Activated T-cell treated with anti-CD3 and anti-CD28 coated beads, Interleukin-2, amount 50 U/mL, for 1 hour (primary cell): Measurements from ENCODE around the gene ZNF567.
"Not testable (repeated sequence)": the region's sequence is repeated elsewhere in the genome, so short reads cannot be mapped to it uniquely, and the experiment has no call there.

Experiments used
- DNase-seq: peaks from one replicate; pipeline ENCODE4 v3.0.0-alpha.2; 2020

ZNF567 gene

GRCh38 chr19:36687214-36688056 lies at the start of gene ZNF567:
TSS of gene ZNF567 (plus strand) at chr19:36687612. CDS start at chr19:36694868, 7,256 bp downstream.
- DNase-seq: peak; percentile 98

DNA sequence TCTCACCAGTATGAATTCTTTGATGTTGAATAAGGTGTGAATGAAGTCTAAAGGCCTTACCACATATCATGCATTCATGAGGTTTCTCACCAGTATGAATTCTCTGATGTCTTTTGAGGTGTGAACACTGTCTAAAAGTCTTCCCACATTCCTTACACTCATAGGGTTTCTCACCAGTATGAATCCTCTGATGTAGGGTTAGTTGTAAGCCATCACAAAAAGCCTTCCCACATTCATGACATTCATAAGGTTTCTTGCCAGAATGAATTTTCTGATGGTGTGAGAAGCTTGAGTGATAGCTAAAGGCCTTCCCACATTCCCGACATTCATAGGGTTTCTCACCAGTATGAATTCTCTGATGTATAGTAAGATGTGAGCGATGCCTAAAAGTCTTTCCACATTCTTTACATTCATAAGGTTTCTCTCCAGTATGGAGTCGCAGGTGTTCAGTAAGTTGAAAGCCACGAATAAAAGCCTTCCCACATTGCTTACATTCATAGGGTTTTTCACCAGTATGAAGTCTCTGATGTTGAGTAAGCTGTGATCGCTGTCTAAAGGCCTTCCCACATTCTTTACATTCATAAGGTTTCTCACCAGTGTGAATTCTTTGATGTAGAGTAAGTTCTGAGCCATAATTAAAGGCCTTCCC lies 48.4 kb upstream of the ZNF567 start:
- DNase-seq: no peak

- DNase-seq: no peak
Observed at GRCh38 chr19:36646746-36647145, 40.7 kb upstream of the ZNF567 start.

- DNase-seq: no peak
Observed at GRCh38 chr19:36652958-36653357, 34.5 kb upstream of the ZNF567 start.

GRCh38 chr19:36665832-36666231 lies 21.6 kb upstream of the ZNF567 start:
- no peak for DNase-seq

GRCh38 chr19:36668646-36669045 lies 18.8 kb upstream of the ZNF567 start:
- no peak for DNase-seq

- DNase-seq: no peak
Observed at GRCh38 chr19:36672368-36672767, 15.0 kb upstream of the ZNF567 start.

DNA sequence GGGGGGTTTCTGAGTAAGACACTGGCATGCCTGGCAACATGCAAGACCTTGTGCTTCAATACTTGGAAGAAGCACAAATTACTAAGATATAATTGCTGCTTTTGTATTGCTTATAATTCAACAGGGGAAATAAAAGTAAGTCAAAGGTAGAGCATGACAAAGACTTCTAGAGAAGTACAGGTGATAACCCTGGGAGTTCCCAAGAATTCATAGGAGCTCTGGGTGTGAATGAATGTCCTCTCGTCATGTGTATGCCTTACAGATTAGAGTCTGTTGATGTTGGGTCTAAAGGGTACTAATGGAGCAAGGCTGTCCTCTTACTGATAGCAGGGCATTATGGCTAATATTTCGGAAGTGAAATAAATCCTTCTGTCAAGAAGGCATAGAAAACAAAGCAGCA lies 13.2 kb upstream of the ZNF567 start:
- DNase-seq: no peak

GRCh38 chr19:36679455-36679854 lies 8.0 kb upstream of the ZNF567 start:
- no peak for DNase-seq

- no peak for DNase-seq
Observed at GRCh38 chr19:36685835-36686234, 1.6 kb upstream of the ZNF567 start.

GRCh38 chr19:36686365-36687213 lies 823 bp upstream of the ZNF567 start:
- no peak for DNase-seq

GRCh38 chr19:36688058-36688457 lies 646 bp downstream of the ZNF567 start:
- no peak for DNase-seq

DNA sequence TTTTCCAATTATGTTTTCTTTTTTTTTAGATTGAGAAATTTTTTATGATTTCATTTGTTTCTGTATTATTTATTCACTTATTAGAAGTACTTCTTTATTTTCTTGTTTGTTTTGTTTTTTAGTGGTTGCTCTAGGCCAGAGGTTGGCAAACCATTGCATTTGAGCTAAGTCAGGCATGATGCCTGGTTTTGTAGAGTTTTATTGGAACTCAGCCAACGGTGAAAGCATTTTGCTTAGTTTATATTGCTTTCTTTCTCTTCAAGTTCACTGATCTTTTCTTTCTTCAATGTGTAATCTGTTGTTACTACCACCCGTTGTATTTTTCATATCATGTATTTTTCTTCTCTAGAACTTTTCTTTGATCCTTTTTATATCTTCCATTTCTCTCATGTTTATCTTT lies 19.7 kb downstream of the ZNF567 start:
- DNase-seq: no peak

DNA sequence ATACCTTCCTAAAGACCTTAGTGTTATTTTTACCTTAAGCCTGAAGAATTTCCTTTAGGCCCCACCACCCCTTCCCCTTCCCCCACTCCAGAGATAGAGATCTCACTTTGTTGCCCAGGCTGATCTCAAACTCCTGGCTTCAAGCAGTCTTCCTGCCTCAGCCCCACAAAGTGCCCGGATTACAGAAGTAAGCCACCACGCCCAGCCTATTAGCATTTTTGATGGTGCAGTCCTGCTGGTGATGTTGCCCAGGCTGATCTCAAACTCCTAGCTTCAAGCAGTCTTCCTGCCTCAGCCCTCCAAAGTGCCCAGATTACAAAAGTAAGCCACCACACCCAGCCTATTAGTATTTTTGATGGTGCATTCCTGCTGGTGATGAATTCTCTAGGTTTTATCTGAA lies 22.0 kb downstream of the ZNF567 start:
- DNase-seq: no peak

GRCh38 chr19:36719687-36720556 lies 32.5 kb downstream of the ZNF567 start:
- no peak for DNase-seq

- not testable (repeated sequence) for DNase-seq
Observed at GRCh38 chr19:36736166-36736565, 48.8 kb downstream of the ZNF567 start.

DNA sequence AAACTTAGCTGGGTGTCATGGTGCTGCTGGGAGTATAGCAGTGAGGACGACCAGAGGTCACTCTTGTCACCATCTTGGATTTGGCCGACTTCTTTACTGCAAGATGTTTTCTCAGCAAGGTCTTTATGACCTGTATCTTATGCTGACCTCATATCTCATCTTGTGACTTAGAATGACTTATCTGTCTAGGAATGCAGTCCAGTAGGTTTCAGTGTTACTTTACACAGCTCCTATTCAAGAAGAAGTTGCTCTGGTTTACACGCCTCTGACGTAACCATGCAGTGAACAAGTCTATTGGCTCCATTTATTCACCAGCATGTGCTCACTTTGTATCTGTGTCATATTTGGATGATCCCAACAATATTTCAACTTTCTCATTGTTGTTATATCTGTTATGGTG lies 58.5 kb downstream of the ZNF567 start:
- DNase-seq: no peak

- no peak for DNase-seq
Observed at GRCh38 chr19:36747750-36748149, 60.3 kb downstream of the ZNF567 start.

DNA sequence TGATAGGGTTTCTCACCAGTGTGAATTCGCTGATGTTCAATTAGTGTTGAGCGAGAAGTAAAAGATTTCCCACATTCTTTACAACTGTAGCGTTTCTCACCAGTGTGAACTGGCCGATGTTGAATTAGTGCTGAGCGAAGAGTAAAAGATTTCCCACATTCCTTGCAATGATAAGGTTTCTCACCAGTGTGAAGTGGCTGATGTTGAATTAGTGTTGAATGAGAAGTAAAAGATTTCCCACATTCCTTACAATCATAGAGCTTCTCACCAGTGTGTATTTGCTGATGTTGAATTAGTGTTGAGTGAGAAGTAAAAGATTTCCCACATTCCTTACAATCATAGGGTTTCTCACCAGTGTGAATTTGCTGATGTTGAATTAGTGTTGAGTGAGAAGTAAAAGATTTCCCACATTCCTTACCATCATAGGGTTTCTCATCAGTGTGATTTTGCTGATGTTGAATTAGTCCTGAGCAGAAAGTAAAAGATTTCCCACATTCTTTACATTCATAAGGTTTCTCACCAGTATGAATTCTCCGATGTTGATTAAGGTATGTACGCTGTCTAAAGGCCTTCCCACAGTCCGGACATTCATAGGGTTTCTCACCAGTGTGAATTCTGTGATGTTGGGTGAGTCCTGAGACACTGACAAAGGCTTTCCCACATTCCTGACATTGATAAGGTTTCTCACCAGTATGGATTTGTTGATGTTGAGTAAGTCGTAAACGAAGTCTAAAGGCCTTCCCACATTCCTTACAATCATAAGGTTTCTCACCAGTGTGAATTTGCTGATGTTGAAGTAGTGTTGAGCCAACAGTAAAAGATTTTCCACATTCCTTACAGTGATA lies 61.2 kb downstream of the ZNF567 start:
- DNase-seq: no peak

- not testable (repeated sequence) for DNase-seq
Observed at GRCh38 chr19:36749613-36750012, 62.2 kb downstream of the ZNF567 start.

GRCh38 chr19:36750066-36750691 lies 62.8 kb downstream of the ZNF567 start:
- no peak for DNase-seq
